K562 (cell line): ENCODE results near the gene HSPA13. TPM values are rescaled to one million over a fixed set of nuclear protein-coding genes. Genes with fewer than 3 reads are reported as not detected.

Source experiments
- ATAC-seq: fragments of 200-7000 bp; cut with Tn5 transposase; 3 replicates; pipeline ENCODE4 v1.9.1; 2020; ENCODE audit warnings: moderate library complexity
- Bru-seq: library from RNA; stranded (reverse); fragments of 400-500 nt; gene quantifications from one replicate; lab custom pipeline; 2021; lab: Mats Ljungman, UMichigan
- BruChase-seq, 2 experiments: library from RNA; stranded (reverse); fragments of 400-500 nt; gene quantifications; one replicate each; lab custom pipeline; 2021; lab: Mats Ljungman, UMichigan
- BruUV-seq: library from RNA; stranded (reverse); fragments of 400-500 nt; replicated peaks from 2 replicates; lab custom pipeline; 2021; lab: Mats Ljungman, UMichigan
- CTCF ChIA-PET: fragments of 300-600 bp; formaldehyde crosslinking; extraction: SDS; loops from one replicate; lab custom pipeline; 2021; ENCODE audit warnings: low intra/inter-chr PET ratio; lab: Yijun Ruan, JAX
- POLR2A ChIA-PET: fragments of 300-600, 350-650 bp; sonication (Branson Sonifier 250); formaldehyde crosslinking; extraction: SDS; loops from one replicate; lab custom pipeline; 2021; ENCODE audit warnings: antibody characterized with exemption, inconsistent platforms; lab: Yijun Ruan, JAX
- DNase-seq, 4 experiments: peaks; one replicate each; pipeline versions ENCODE4 v3.0.0 to v3.0.0-alpha.2; 2011 to 2018; ENCODE audit warnings: low spot score in 3 of 4, mixed read lengths in 3 of 4; ENCODE audit errors: extremely low read depth in 1 of 4
- FAIRE-seq: peaks from 2 replicates; lab custom pipeline; 2011; peaks lifted over from hg19 to GRCh38; lab: Jason Lieb, UNC
- H2AFZ ChIP-seq: 2 replicates; pipeline ENCODE4 v1.6.0; 2011; ENCODE audit warnings: low read depth, low read length, control low read depth, inconsistent platforms
- H3K27ac ChIP-seq: fragments of 200-600 bp; 3 replicates; pipeline ENCODE4 v1.8.0; 2011; ENCODE audit warnings: low read depth, mild to moderate bottlenecking, control low read depth, inconsistent platforms, low read length, moderate library complexity, mixed read lengths; ENCODE audit errors: extremely low read depth
- H3K27me3 ChIP-seq, 2 experiments: fragments of 300-600 bp in 1 of 2; 2 replicates in 1 of 2; 3 replicates in 1 of 2; pipeline versions ENCODE4 v1.6.0 to v1.8.0; 2011; ENCODE audit warnings: inconsistent platforms in 2 of 2, low read length in 2 of 2, mild to moderate bottlenecking in 1 of 2, mixed read lengths in 1 of 2, moderate library complexity in 1 of 2; ENCODE audit not compliant: control insufficient read depth in 2 of 2, insufficient read depth in 2 of 2
- H3K36me3 ChIP-seq: fragments of 300-600 bp; 3 replicates; pipeline ENCODE4 v1.8.0; 2011; ENCODE audit warnings: mild to moderate bottlenecking, low read length, inconsistent platforms; ENCODE audit not compliant: control insufficient read depth, insufficient read depth
- H3K4me1 ChIP-seq, 2 experiments: fragments of 200-600 bp in 1 of 2; replicated peaks in 1 of 2; 2 replicates in 1 of 2; 3 replicates in 1 of 2; pipeline versions ENCODE4 v1.5.1 to v1.8.0; 2011; ENCODE audit warnings: inconsistent platforms in 2 of 2, low read length in 2 of 2, mild to moderate bottlenecking in 1 of 2, mixed read lengths in 1 of 2, moderate library complexity in 1 of 2; ENCODE audit not compliant: control insufficient read depth in 2 of 2, insufficient read depth in 2 of 2
- H3K4me2 ChIP-seq: 2 replicates; pipeline ENCODE4 v1.6.1; 2011; ENCODE audit warnings: low read length, control low read depth, inconsistent platforms, mixed read lengths; ENCODE audit not compliant: insufficient read depth
- H3K4me3 ChIP-seq: fragments of 200-600 bp; sonication (generic), shearing (Covaris generic); 2 replicates; pipeline ENCODE4 v1.5.1; 2016; ENCODE audit warnings: control low read depth, inconsistent platforms
- H3K79me2 ChIP-seq: fragments of 200-600 bp; 3 replicates; pipeline ENCODE4 v1.8.0; 2011; ENCODE audit warnings: low read length, inconsistent platforms; ENCODE audit not compliant: control insufficient read depth, insufficient read depth
- H3K9ac ChIP-seq, 2 experiments: 2 replicates each; pipeline versions ENCODE4 v1.6.0 to v1.6.1; 2011; ENCODE audit warnings: low read depth in 2 of 2, low read length in 2 of 2, control low read depth in 1 of 2, inconsistent platforms in 1 of 2, mild to moderate bottlenecking in 1 of 2, mixed read lengths in 1 of 2; ENCODE audit not compliant: insufficient read depth in 1 of 2
- H3K9me1 ChIP-seq: one replicate; pipeline ENCODE4 v1.6.0; 2011; ENCODE audit warnings: inconsistent platforms, mild to moderate bottlenecking, low read length, moderate library complexity; ENCODE audit not compliant: control insufficient read depth, insufficient read depth
- H3K9me3 ChIP-seq: replicated peaks from 2 replicates; pipeline ENCODE4 v1.5.1; 2011; ENCODE audit warnings: low read depth, low read length, inconsistent platforms; ENCODE audit not compliant: control insufficient read depth, insufficient read depth
- H4K20me1 ChIP-seq: replicated peaks from 2 replicates; pipeline ENCODE4 v1.6.1; 2011; ENCODE audit warnings: low read length, inconsistent platforms, mixed read lengths; ENCODE audit not compliant: control insufficient read depth, insufficient read depth
- EGR1 ChIP-seq: fragments of 450-650 bp; conservative IDR thresholded peaks from 2 replicates; pipeline ENCODE4 v1.6.1; 2017; ENCODE audit warnings: mild to moderate bottlenecking
- NFIC ChIP-seq: fragments of 450-650 bp; IDR thresholded peaks from 2 replicates; pipeline ENCODE4 v1.6.1; 2017; ENCODE audit warnings: mild to moderate bottlenecking, inconsistent platforms
- PRPF4 ChIP-seq: fragments of 200-400 bp; formaldehyde crosslinking; IDR thresholded peaks from one replicate; pipeline ENCODE4 v1.6.1; 2017; ENCODE audit warnings: low read length, low read depth, mild to moderate bottlenecking; ENCODE audit not compliant: insufficient read depth, poor library complexity, severe bottlenecking
- TAF7 ChIP-seq: fragments of 450-650 bp; IDR thresholded peaks from 2 replicates; pipeline ENCODE4 v1.6.1; 2016; ENCODE audit warnings: missing genetic modification characterization, missing compliant biosample characterization
- WGBS: fragments of 100-300 bp; shearing (Covaris generic); methylation state at CpG from one replicate; pipeline ENCODE4 v1.1.6; 2016; ENCODE audit warnings: low coverage, mixed read lengths; ENCODE audit not compliant: insufficient coverage; ENCODE audit errors: missing lambda C conversion rate; 5-methylcytosine and 5-hydroxymethylcytosine counted together
- in situ Hi-C: fragments of 300-500 bp; cut with MboI; formaldehyde crosslinking; loops from 4 replicates; pipeline ENCODE4 v1.15.0; 2018; ENCODE audit warnings: inconsistent platforms, mixed read lengths
- intact Hi-C: fragments of 100-400 bp; cut with micrococcal nuclease; formaldehyde crosslinking; loops from 2 replicates; pipeline ENCODE4 v1.14.2; 2022
- long read RNA-seq, 3 experiments: library from polyadenylated mRNA in 2 of 3; library from RNA in 1 of 3; unstranded in 2 of 3; stranded (forward) in 1 of 3; transcript quantifications; one replicate each; pipeline ENCODE4 v2.0.0, GENCODE V29; 2019 to 2022
- polyA minus RNA-seq, 3 experiments: library from RNA; depleted of rRNA, polyadenylated mRNA; stranded (reverse); fragments of >200 nt; gene quantifications; 2 replicates each; pipeline ENCODE4 v1.2.3, GENCODE V29; 2011
- polyA plus RNA-seq, 8 experiments: library from polyadenylated mRNA; depleted of rRNA in 4 of 8; stranded (reverse) in 5 of 8; unstranded in 3 of 8; fragments of >200 nt; fragmentation: Nextera tagmentation in 2 of 8; fragmentation: Illumina TruSeq in 1 of 8; extraction: Ambion mirVana in 2 of 8; extraction: Trizol in 1 of 8; gene quantifications; 2 replicates each; pipeline versions ENCODE4 v1.2.1 to v1.2.3, GENCODE V29; 2011 to 2014; ENCODE audit warnings: inconsistent platforms in 1 of 8, missing spikeins in 1 of 8
- total RNA-seq, 7 experiments: library from RNA; depleted of rRNA in 6 of 7; stranded (reverse); fragments of >200 nt in 6 of 7; fragmentation: Illumina TruSeq in 2 of 7; extraction: Trizol in 2 of 7; gene quantifications; 2 replicates each; pipeline versions ENCODE4 v1.2.1 to v1.2.3, GENCODE V29; 2011 to 2021; ENCODE audit warnings: low replicate concordance in 1 of 7
- TF ChIP-seq, protein P1 (sequence below): sonication (generic); formaldehyde crosslinking; IDR thresholded peaks from 2 replicates; pipeline ENCODE4 v1.8.0; 2023; ENCODE audit warnings: mild to moderate bottlenecking, missing genetic modification reagents
- TF ChIP-seq, protein P2 (sequence below): fragments of 250-450 bp; sonication (Bioruptor Pico); IDR thresholded peaks from 2 replicates; pipeline ENCODE4 v1.4.0; 2020

Gene HSPA13, protein sequence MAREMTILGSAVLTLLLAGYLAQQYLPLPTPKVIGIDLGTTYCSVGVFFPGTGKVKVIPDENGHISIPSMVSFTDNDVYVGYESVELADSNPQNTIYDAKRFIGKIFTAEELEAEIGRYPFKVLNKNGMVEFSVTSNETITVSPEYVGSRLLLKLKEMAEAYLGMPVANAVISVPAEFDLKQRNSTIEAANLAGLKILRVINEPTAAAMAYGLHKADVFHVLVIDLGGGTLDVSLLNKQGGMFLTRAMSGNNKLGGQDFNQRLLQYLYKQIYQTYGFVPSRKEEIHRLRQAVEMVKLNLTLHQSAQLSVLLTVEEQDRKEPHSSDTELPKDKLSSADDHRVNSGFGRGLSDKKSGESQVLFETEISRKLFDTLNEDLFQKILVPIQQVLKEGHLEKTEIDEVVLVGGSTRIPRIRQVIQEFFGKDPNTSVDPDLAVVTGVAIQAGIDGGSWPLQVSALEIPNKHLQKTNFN
- total RNA-seq (2011; cell fraction: chromatin; rRNA removed; ENCODE audit: low replicate concordance), result 10.0 and 31.1 TPM in 2 replicates
- 14.0 and 18.8 TPM in 2 replicates for total RNA-seq (2011; cell fraction: nucleolus; rRNA removed)
- total RNA-seq (2011; cell fraction: nucleoplasm; rRNA removed), result 27.8 and 30.5 TPM in 2 replicates
- 13.8 and 14.0 TPM in 2 replicates for total RNA-seq (2014; rRNA removed)
- total RNA-seq (2014; rRNA removed; fragmentation: Illumina TruSeq; extraction: Trizol), result 28.7 and 35.5 TPM in 2 replicates
- total RNA-seq (2015; rRNA removed; fragmentation: Illumina TruSeq; extraction: Trizol), result 19.5 and 21.1 TPM in 2 replicates
- total RNA-seq (2021), result 24.7 TPM in 2 replicates
- polyA plus RNA-seq (2011; rRNA removed), result 20.0 and 23.9 TPM in 2 replicates
- polyA plus RNA-seq (2011; cell fraction: cytosol; rRNA removed), result 3.0 and 9.1 TPM in 2 replicates
- 3.7 and 6.9 TPM in 2 replicates for polyA plus RNA-seq (2011; cell fraction: nucleus; rRNA removed)
- 14.1 and 33.3 TPM in 2 replicates for polyA plus RNA-seq (2012)
- 18.8 and 18.9 TPM in 2 replicates for polyA plus RNA-seq (2014; fragmentation: Illumina TruSeq; extraction: Trizol)
- polyA plus RNA-seq (2014; fragmentation: Nextera tagmentation; extraction: Ambion mirVana), result 10 to 100 TPM; 27.5 to 28.8 TPM
- polyA plus RNA-seq (2014; rRNA removed), result 12.5 and 13.7 TPM in 2 replicates
- 36.4 and 45.7 TPM in 2 replicates for polyA minus RNA-seq (2011; rRNA and poly(A)+ RNA removed)
- 10.5 and 11.6 TPM in 2 replicates for polyA minus RNA-seq (2011; cell fraction: cytosol; rRNA and poly(A)+ RNA removed)
- 5.8 and 15.9 TPM in 2 replicates for polyA minus RNA-seq (2011; cell fraction: nucleus; rRNA and poly(A)+ RNA removed)
- percentile 85 among the genes with signal in this experiment for Bru-seq, nascent RNA
- BruChase-seq, experiment 1, labeled RNA remaining after a 2-hour chase, result percentile 93 among the genes with signal in this experiment
- BruChase-seq, experiment 2, labeled RNA remaining after a 6-hour chase, result percentile 94 among the genes with signal in this experiment
- long read RNA-seq, experiment 1, transcript HSPA13-201 (5 exons, 3,986 nt), result major isoform, 62 of 78 reads
- long read RNA-seq, experiment 1, partial matches to known transcripts, result 14 of 78 reads
- long read RNA-seq, experiment 1, other reads (novel, unspliced or antisense), result 2 of 78 reads
- long read RNA-seq, experiment 2, partial matches to known transcripts, result 0 of 5 reads
- long read RNA-seq, experiment 2, other reads (novel, unspliced or antisense), result 5 of 5 reads
- long read RNA-seq, experiment 3, transcript HSPA13-201 (5 exons, 3,986 nt), result major isoform, 6 of 7 reads
- long read RNA-seq, experiment 3, partial matches to known transcripts, result 0 of 7 reads
- long read RNA-seq, experiment 3, other reads (novel, unspliced or antisense), result 1 of 7 reads

DNA sequence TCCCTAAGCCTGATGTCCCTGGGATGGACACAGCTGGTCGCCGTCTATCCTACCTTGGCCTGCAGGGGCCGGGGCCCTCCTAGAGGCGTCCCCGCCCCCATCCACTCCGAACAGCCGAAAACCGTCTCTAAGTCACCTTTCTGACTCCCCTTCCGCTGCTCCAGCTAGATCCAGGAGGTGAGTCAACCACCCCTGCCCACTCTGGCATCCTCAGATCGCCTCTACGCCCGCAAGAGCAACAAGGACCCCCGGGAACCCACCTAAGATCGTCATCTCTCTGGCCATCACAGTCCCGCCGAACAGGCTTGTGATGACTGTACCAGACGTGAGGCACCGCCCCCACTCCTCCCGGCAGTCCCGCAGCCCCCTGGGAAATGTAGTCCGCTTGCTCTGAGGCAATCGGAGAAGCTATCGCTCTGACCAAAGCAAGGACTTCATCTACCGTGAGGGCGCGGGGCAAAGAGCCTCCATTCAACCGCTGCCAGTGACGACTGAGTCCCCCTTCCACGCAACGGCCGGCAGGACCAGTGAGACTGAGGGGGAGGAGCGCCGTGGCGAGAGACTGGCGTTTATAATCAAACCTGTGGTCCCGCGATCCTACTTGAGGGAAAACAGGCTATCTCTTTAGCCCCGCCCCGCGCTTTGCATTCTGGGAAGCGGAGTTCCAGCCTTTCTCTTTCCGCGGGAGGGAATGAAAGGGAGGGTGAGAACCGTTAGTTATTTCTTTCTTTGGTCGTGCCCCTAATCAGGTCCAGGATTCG lies at the start of gene HSPA13:
Gene HSPA13, minus strand, starts transcription at position 312 of the 761 bp plus-strand sequence. Its CDS starts 27 bp downstream, at position 285.
- POLR2A ChIA-PET, result interaction anchor here (0.6 to 2.6 kb wide), 9 partner anchors 9 to 1984 kb away, joined by 3 to 11 read pairs (median 3); no protein-coding TSS in a partner anchor
- peak; percentile 94 for ATAC-seq
- peak within 1 kb of the TSS; percentile 77 for H3K4me3 ChIP-seq
- CTCF ChIA-PET, result no interaction called here
- intact Hi-C loops (loop anchor here (10.0 kb wide), 2 partner anchors 78 to 108 kb away; no protein-coding TSS in a partner anchor), in situ Hi-C loops (no loop called here)
- peaks cover 16% of the 10 kb centered on the region; the same call in 2 of the 3 replicates for H3K36me3 ChIP-seq
- H3K9me3 ChIP-seq, result no peaks in the 10 kb centered on the region
- peak within 1 kb of the TSS; percentile 92 for H3K27ac ChIP-seq
- H3K27me3 ChIP-seq, result no peaks in the 10 kb centered on the region
- peak; percentile 90 to 99 (median 92) for DNase-seq
- H2AFZ ChIP-seq, result peak within 1 kb of the TSS; percentile 96
- FAIRE-seq, result peak; percentile 99
- peaks cover 0 to 16% of the 10 kb centered on the region in 2 experiments; a peak in 3 of 5 replicates for H3K4me1 ChIP-seq
- BruUV-seq, result no TSS peak
- H3K9me1 ChIP-seq, result no peaks in the 10 kb centered on the region
- peak within 1 kb of the TSS; percentile 95 for H3K9ac ChIP-seq
- peak within 1 kb of the TSS; percentile 89 for H3K4me2 ChIP-seq
- WGBS, result under 1% methylated on average over 41 of the region's 46 CpGs
- H4K20me1 ChIP-seq, result no peaks in the 10 kb centered on the region
- peaks cover 41% of the 10 kb centered on the region for H3K79me2 ChIP-seq
- TF ChIP-seq PRPF4 (no peak), NFIC (peak; percentile 45; the same call in 1 of the 2 replicates), TAF7 (tag) (0 out of 2 replicates have a peak, but pooled peaks have one; percentile 61), EGR1 (peak; percentile 72)
- TF ChIP-seq, protein P1, sequence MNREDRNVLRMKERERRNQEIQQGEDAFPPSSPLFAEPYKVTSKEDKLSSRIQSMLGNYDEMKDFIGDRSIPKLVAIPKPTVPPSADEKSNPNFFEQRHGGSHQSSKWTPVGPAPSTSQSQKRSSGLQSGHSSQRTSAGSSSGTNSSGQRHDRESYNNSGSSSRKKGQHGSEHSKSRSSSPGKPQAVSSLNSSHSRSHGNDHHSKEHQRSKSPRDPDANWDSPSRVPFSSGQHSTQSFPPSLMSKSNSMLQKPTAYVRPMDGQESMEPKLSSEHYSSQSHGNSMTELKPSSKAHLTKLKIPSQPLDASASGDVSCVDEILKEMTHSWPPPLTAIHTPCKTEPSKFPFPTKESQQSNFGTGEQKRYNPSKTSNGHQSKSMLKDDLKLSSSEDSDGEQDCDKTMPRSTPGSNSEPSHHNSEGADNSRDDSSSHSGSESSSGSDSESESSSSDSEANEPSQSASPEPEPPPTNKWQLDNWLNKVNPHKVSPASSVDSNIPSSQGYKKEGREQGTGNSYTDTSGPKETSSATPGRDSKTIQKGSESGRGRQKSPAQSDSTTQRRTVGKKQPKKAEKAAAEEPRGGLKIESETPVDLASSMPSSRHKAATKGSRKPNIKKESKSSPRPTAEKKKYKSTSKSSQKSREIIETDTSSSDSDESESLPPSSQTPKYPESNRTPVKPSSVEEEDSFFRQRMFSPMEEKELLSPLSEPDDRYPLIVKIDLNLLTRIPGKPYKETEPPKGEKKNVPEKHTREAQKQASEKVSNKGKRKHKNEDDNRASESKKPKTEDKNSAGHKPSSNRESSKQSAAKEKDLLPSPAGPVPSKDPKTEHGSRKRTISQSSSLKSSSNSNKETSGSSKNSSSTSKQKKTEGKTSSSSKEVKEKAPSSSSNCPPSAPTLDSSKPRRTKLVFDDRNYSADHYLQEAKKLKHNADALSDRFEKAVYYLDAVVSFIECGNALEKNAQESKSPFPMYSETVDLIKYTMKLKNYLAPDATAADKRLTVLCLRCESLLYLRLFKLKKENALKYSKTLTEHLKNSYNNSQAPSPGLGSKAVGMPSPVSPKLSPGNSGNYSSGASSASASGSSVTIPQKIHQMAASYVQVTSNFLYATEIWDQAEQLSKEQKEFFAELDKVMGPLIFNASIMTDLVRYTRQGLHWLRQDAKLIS (CRISPR knock-in tag), result no peak
- TF ChIP-seq, protein P2, sequence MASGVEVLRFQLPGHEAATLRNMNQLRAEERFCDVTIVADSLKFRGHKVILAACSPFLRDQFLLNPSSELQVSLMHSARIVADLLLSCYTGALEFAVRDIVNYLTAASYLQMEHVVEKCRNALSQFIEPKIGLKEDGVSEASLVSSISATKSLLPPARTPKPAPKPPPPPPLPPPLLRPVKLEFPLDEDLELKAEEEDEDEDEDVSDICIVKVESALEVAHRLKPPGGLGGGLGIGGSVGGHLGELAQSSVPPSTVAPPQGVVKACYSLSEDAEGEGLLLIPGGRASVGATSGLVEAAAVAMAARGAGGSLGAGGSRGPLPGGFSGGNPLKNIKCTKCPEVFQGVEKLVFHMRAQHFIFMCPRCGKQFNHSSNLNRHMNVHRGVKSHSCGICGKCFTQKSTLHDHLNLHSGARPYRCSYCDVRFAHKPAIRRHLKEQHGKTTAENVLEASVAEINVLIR (CRISPR knock-in tag), result peak; percentile 78
